CD14-positive monocyte (primary cell): ENCODE results near the gene PSKH1. TPM values are rescaled to one million over a fixed set of nuclear protein-coding genes. Genes with fewer than 3 reads are reported as not detected.

ENCODE experiments used
- DNase-seq, 3 donors: peaks; one replicate each; pipeline ENCODE4 v3.0.0-alpha.2; 2011 to 2022
- H2AFZ ChIP-seq: 2 replicates; pipeline ENCODE4 v1.6.0; 2012; ENCODE audit warnings: mild to moderate bottlenecking, low read depth, low read length, inconsistent platforms; ENCODE audit not compliant: insufficient read depth, poor library complexity, severe bottlenecking
- H3K27ac ChIP-seq, 2 donors: 1 replicate in 1 of 2; 2 replicates in 1 of 2; pipeline ENCODE4 v1.5.1; 2012 to 2013; ENCODE audit warnings: low read length in 2 of 2, control low read depth in 1 of 2, inconsistent platforms in 1 of 2, low read depth in 1 of 2, mild to moderate bottlenecking in 1 of 2
- H3K27me3 ChIP-seq, 2 donors: one replicate each; pipeline versions ENCODE4 v1.6.0 to v1.6.1; 2011 to 2013; ENCODE audit warnings: low read length in 2 of 2; ENCODE audit not compliant: control insufficient read depth in 2 of 2, insufficient read depth in 2 of 2
- H3K36me3 ChIP-seq, 2 donors: replicated peaks in 1 of 2; 1 replicate in 1 of 2; 2 replicates in 1 of 2; pipeline versions ENCODE4 v1.5.1 to v1.6.1; 2012 to 2013; ENCODE audit warnings: low read length in 2 of 2, control low read depth in 1 of 2, inconsistent platforms in 1 of 2, mild to moderate bottlenecking in 1 of 2; ENCODE audit not compliant: insufficient read depth in 2 of 2, control insufficient read depth in 1 of 2
- H3K4me1 ChIP-seq, 2 donors: 1 replicate in 1 of 2; 2 replicates in 1 of 2; pipeline versions ENCODE4 v1.5.1 to v1.6.1; 2012 to 2013; ENCODE audit warnings: low read length in 2 of 2, control low read depth in 1 of 2, inconsistent platforms in 1 of 2, mild to moderate bottlenecking in 1 of 2, moderate library complexity in 1 of 2; ENCODE audit not compliant: insufficient read depth in 2 of 2, control insufficient read depth in 1 of 2
- H3K4me2 ChIP-seq: replicated peaks from 2 replicates; pipeline ENCODE3; 2012; ENCODE audit warnings: low read length, moderate library complexity, mild to moderate bottlenecking; ENCODE audit not compliant: poor library complexity, severe bottlenecking; ENCODE audit errors: extremely low read depth
- H3K4me3 ChIP-seq, 3 experiments: fragments of 200-600 bp in 1 of 3; sonication (generic) in 1 of 3; replicated peaks in 1 of 3; 1 replicate in 2 of 3; 2 replicates in 1 of 3; pipeline ENCODE4 v1.5.1; 2011 to 2013; ENCODE audit warnings: low read length in 3 of 3, mild to moderate bottlenecking in 3 of 3, control low read depth in 2 of 3, low read depth in 2 of 3, inconsistent platforms in 1 of 3, moderate library complexity in 1 of 3
- H3K79me2 ChIP-seq: 2 replicates; pipeline ENCODE4 v1.6.0; 2012; ENCODE audit warnings: mild to moderate bottlenecking, control low read depth, inconsistent platforms, low read length, moderate library complexity; ENCODE audit not compliant: insufficient read depth
- H3K9ac ChIP-seq: 2 replicates; pipeline ENCODE4 v1.6.0; 2017; ENCODE audit warnings: low read length, mild to moderate bottlenecking; ENCODE audit not compliant: insufficient read depth, poor library complexity, severe bottlenecking
- H3K9me3 ChIP-seq, 2 donors: replicated peaks in 1 of 2; 1 replicate in 1 of 2; 2 replicates in 1 of 2; pipeline versions ENCODE4 v1.5.1 to v1.6.1; 2012 to 2013; ENCODE audit warnings: low read length in 2 of 2, control low read depth in 1 of 2; ENCODE audit not compliant: control insufficient read depth in 1 of 2, insufficient read depth in 1 of 2
- H4K20me1 ChIP-seq: 2 replicates; pipeline ENCODE4 v1.6.0; 2012; ENCODE audit warnings: mild to moderate bottlenecking, low read length, control low read depth, moderate library complexity; ENCODE audit not compliant: insufficient read depth
- H3K27ac Mint-ChIP-seq, 7 donors: one replicate each; pipeline ENCODE4 v1.8.0; 2020; ENCODE audit warnings: mild to moderate bottlenecking in 7 of 7, mixed read lengths in 7 of 7, moderate library complexity in 6 of 7, inconsistent platforms in 2 of 7
- H3K27me3 Mint-ChIP-seq, 3 donors: one replicate each; pipeline ENCODE4 v1.8.0; 2021 to 2022; ENCODE audit warnings: low read depth in 3 of 3, mild to moderate bottlenecking in 3 of 3, mixed read lengths in 3 of 3, moderate library complexity in 3 of 3, inconsistent platforms in 1 of 3
- H3K36me3 Mint-ChIP-seq, 2 donors: one replicate each; pipeline ENCODE4 v1.8.0; 2020; ENCODE audit warnings: mixed read lengths in 2 of 2, inconsistent platforms in 1 of 2, mild to moderate bottlenecking in 1 of 2
- H3K4me1 Mint-ChIP-seq: one replicate; pipeline ENCODE4 v1.8.0; 2020; ENCODE audit warnings: mild to moderate bottlenecking, mixed read lengths
- H3K4me3 Mint-ChIP-seq, 2 donors: one replicate each; pipeline ENCODE4 v1.8.0; 2020; ENCODE audit warnings: mild to moderate bottlenecking in 2 of 2, mixed read lengths in 2 of 2, moderate library complexity in 1 of 2
- H3K9me3 Mint-ChIP-seq, 7 donors: one replicate each; pipeline ENCODE4 v1.8.0; 2020 to 2022; ENCODE audit warnings: mixed read lengths in 7 of 7, mild to moderate bottlenecking in 6 of 7, moderate library complexity in 6 of 7, inconsistent platforms in 2 of 7
- CTCF ChIP-seq: fragments of 200-600 bp; IDR thresholded peaks from one replicate; pipeline ENCODE4 v1.8.0; 2022; ENCODE audit warnings: antibody characterized with exemption, mild to moderate bottlenecking
- WGBS: methylation state at CpG from one replicate; pipeline ENCODE4 v1.1.5; 2013; ENCODE audit warnings: missing lambda C conversion rate; ENCODE audit not compliant: insufficient coverage; 5-methylcytosine and 5-hydroxymethylcytosine counted together
- intact Hi-C, 2 donors: fragments of 100-400 bp; cut with micrococcal nuclease; formaldehyde crosslinking; loops; one replicate each; pipeline versions ENCODE4 v1.15.0 to v1.15.1; 2023
- polyA plus RNA-seq, 3 donors: library from polyadenylated mRNA; depleted of rRNA in 1 of 3; unstranded in 2 of 3; stranded (reverse) in 1 of 3; fragments of 300-500 nt in 2 of 3; fragments of >200 nt in 1 of 3; fragmentation: Illumina TruSeq in 2 of 3; gene quantifications; 1 replicate in 2 of 3; 2 replicates in 1 of 3; pipeline ENCODE4 v1.2.3, GENCODE V29; 2012 to 2021

The PSKH1 gene
- polyA plus RNA-seq, 3 donors = 11.0 to 19.7 (median 16.8) TPM

- no peaks in the 10 kb centered on the region for H3K9me3 ChIP-seq
- no peak overlapping the region for H2AFZ ChIP-seq
- peak overlapping the region in 1 of 2 donors; percentile 11 for H3K27ac ChIP-seq
- Mint-ChIP-seq H3K36me3 (peaks cover 60 to 86% of the 10 kb centered on the region in 2 donors), H3K27ac (peak overlapping the region in 1 of 7 donors; percentile 43), H3K4me1 (no peaks in the 10 kb centered on the region), H3K9me3 (no peaks in the 10 kb centered on the region), H3K27me3 (peaks cover 0 to 2% (median 2%) of the 10 kb centered on the region in 3 donors), H3K4me3 (no peak overlapping the region)
- no peaks in the 10 kb centered on the region for H3K4me1 ChIP-seq
- peak; percentile 93 for TF ChIP-seq CTCF
- 66% methylated on average over 11 of the region's 11 CpGs for WGBS
- H3K36me3 ChIP-seq = peaks cover 75 to 84% of the 10 kb centered on the region in 2 donors
- H3K27me3 ChIP-seq = no peaks in the 10 kb centered on the region
- no peak overlapping the region for H3K4me3 ChIP-seq
- intact Hi-C loops = loop anchor here (2.0 to 10.0 kb wide), 3 partner anchors 178 to 351 kb away; partner anchors contain the start of gene ESRP2 (in 1 of the 2)
- peaks cover 3% of the 10 kb centered on the region for H4K20me1 ChIP-seq
- H3K9ac ChIP-seq = no peak overlapping the region
- no peaks in the 10 kb centered on the region for H3K79me2 ChIP-seq
- H3K4me2 ChIP-seq = no peak overlapping the region
- peak; percentile 27 to 53 (median 47) for DNase-seq
Observed at GRCh38 chr16:67883872-67884261, 9.2 kb upstream of the PSKH1 start.

GRCh38 chr16:67884684-67885083, 8.4 kb upstream of the PSKH1 start, which contains the start of gene NRN1L:
Gene NRN1L (plus strand): TSS chr16:67884885. CDS start chr16:67884904, 19 bp downstream.
- peaks cover 52 to 79% of the 10 kb centered on the region in 2 donors for H3K36me3 Mint-ChIP-seq
- H3K27ac ChIP-seq = peak within 1 kb of the TSS in 1 of 2 donors; percentile 11
- no peaks in the 10 kb centered on the region for H3K79me2 ChIP-seq
- peaks cover 3% of the 10 kb centered on the region for H4K20me1 ChIP-seq
- H3K9me3 ChIP-seq = no peaks in the 10 kb centered on the region
- H3K4me2 ChIP-seq = no peak within 1 kb of the TSS
- intact Hi-C loops = loop anchor here (5.0 to 10.0 kb wide), 3 partner anchors 168 to 350 kb away; partner anchors contain the start of gene ESRP2 (in 1 of the 2)
- H2AFZ ChIP-seq = no peak within 1 kb of the TSS
- no peak within 1 kb of the TSS for H3K9ac ChIP-seq
- no peaks in the 10 kb centered on the region for H3K27me3 ChIP-seq
- peaks cover 0 to 2% (median 2%) of the 10 kb centered on the region in 3 donors for H3K27me3 Mint-ChIP-seq
- no peak within 1 kb of the TSS for H3K4me3 ChIP-seq
- 93% methylated on average over 18 of the region's 22 CpGs for WGBS
- DNase-seq = no peak
- peak within 1 kb of the TSS in 3 of 7 donors; percentile 43 to 84 (median 70) for H3K27ac Mint-ChIP-seq
- no peak within 1 kb of the TSS for H3K4me3 Mint-ChIP-seq
- no peak for TF ChIP-seq CTCF
- peaks cover 67 to 75% of the 10 kb centered on the region in 2 donors for H3K36me3 ChIP-seq
- H3K4me1 ChIP-seq = no peaks in the 10 kb centered on the region
- no peaks in the 10 kb centered on the region for H3K4me1 Mint-ChIP-seq
- H3K9me3 Mint-ChIP-seq = no peaks in the 10 kb centered on the region
